ENCODE results near the gene NUP98.

Gene NUP98

DNA sequence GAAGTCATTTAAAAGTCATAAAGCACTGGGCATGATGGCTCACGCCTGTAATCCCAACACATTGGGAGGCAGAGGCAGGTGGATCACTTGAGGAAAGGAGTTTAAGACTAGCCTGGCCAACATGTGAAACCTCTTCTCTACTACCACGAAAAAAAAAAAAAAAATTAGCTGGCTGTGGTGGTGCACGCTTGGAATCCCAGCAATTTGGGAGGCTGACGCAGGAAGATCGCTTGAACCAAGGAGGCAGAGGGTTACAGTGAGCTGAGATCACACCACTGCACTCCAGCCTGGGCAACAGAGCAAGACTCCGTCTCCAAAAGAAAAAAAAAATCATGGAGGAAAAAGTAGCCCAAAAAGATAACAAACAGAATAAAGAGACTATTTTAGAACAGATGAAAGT, 42.2 kb downstream of the NUP98 start:
- TF ChIP-seq, protein P1, sequence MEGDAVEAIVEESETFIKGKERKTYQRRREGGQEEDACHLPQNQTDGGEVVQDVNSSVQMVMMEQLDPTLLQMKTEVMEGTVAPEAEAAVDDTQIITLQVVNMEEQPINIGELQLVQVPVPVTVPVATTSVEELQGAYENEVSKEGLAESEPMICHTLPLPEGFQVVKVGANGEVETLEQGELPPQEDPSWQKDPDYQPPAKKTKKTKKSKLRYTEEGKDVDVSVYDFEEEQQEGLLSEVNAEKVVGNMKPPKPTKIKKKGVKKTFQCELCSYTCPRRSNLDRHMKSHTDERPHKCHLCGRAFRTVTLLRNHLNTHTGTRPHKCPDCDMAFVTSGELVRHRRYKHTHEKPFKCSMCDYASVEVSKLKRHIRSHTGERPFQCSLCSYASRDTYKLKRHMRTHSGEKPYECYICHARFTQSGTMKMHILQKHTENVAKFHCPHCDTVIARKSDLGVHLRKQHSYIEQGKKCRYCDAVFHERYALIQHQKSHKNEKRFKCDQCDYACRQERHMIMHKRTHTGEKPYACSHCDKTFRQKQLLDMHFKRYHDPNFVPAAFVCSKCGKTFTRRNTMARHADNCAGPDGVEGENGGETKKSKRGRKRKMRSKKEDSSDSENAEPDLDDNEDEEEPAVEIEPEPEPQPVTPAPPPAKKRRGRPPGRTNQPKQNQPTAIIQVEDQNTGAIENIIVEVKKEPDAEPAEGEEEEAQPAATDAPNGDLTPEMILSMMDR (conservative IDR thresholded peaks at IDR 0.05; ENCODE audit: low read depth), result no peak
- H3K27ac ChIP-seq, result no peak overlapping the region
- CTCF ChIA-PET, result interaction anchor here (0.6 kb wide), 1 partner anchor 99 kb away, joined by 3 read pairs; no protein-coding TSS in a partner anchor
- no peak for DNase-seq (ENCODE audit: low spot score)
- POLR2A ChIA-PET (ENCODE audit: low non-redundant PET), result no interaction called here

DNA sequence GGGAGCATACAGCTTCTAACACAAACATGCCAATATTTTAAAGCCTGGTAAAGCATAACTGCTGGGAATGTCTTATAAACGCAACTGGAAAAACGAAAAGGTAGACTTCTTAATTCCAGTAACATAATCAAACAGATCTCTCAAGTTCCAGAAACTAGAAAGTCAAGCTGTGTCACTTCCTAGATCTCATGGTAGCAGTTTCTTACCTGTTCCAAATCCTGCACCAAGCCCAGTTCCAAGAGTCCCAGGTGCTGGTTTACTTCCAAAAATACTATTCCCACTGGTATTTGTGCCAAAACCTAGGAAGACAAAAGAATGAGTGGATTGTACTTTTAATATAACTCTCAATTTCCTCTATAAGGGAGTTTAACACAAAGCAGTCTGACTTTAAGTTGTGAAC, 44.2 kb downstream of the NUP98 start:
- ChIA-PET CTCF (no interaction called here), POLR2A (ENCODE audit: low non-redundant PET) (no interaction called here)

DNA sequence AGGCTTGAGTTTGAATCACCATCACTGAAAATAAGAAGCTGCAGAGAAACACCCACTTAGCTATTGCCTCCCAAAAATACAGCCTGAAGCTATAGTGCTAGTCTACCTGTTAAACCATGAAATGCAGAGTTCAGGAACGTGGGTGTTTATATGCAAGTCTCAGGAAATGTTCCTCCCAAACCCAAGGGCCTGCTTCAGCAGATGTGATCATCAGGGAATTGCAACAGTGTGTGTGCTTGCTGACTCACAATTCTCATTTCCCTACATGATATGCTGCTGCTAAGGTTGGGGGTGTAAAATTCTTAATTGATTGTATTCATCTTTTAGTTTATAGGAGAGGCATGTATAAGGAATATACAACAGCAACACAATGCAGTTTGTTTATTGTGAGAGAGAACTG, 49.6 kb downstream of the NUP98 start:
- CTCF ChIA-PET, result no interaction called here
- POLR2A ChIA-PET (ENCODE audit: low non-redundant PET), result no interaction called here

More for the DNA sequence above, 44.2 kb downstream of the NUP98 start:
- no peak overlapping the region for H3K27ac ChIP-seq
- DNase-seq (ENCODE audit: low spot score), result no peak
- TF ChIP-seq, protein P1 (conservative IDR thresholded peaks at IDR 0.05; ENCODE audit: low read depth), result no peak

DNA sequence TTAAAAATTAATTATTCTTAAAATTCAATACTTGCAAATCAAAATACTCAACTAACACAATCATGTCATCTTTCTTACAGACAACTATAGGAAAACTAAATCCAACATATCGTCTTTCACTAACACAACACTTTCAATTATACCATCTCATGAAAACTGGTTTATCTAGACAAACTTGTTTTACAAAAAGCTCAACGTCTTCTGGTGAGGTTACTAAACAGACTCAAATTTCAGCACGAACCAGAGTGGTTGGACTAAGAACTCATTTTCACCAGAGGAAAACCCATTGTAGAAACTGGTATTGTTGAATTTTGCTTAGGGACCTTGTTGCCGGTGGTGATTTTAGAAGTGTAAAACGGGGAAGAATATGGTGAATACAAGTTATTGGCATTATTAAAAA, 52.2 kb downstream of the NUP98 start:
- CTCF ChIA-PET, result interaction anchor here (0.6 kb wide), 1 partner anchor 69 kb away, joined by 3 read pairs; no protein-coding TSS in a partner anchor

More for the DNA sequence above, 49.6 kb downstream of the NUP98 start:
- DNase-seq (ENCODE audit: low spot score), result peak; percentile 75
- H3K27ac ChIP-seq, result no peak overlapping the region
- TF ChIP-seq, protein P1 (conservative IDR thresholded peaks at IDR 0.05; ENCODE audit: low read depth), result no peak

DNA sequence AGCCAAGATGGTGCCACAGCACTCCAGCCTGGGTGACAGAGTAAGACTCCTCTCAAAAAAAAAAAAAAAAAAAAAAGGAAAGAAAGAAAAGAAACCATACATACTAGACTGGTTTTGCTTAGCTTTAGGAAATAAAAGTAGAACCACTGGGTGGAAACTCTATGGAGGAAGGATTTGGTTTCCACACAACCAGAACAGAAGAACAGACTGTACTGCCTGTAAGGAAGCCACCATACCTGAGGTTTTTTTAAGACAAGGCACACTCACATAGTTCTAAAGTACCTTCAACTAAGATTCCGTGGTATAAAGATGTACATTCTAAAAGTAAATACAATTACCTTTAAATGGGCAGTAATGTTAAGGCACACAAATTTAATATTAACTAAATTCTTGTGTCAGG, 58.6 kb downstream of the NUP98 start:
- CTCF ChIA-PET, result interaction anchor here (0.6 to 0.7 kb wide), 2 partner anchors 69 to 102 kb away, joined by 3 read pairs; partner anchors contain the start of gene RHOG
- TF ChIP-seq, protein P1 (conservative IDR thresholded peaks at IDR 0.05; ENCODE audit: low read depth), result no peak
- POLR2A ChIA-PET (ENCODE audit: low non-redundant PET), result no interaction called here
- DNase-seq (ENCODE audit: low spot score), result no peak
- no peak overlapping the region for H3K27ac ChIP-seq

More for the DNA sequence above, 52.2 kb downstream of the NUP98 start:
- POLR2A ChIA-PET (ENCODE audit: low non-redundant PET), result no interaction called here
- DNase-seq (ENCODE audit: low spot score), result peak; percentile 50
- TF ChIP-seq, protein P1 (conservative IDR thresholded peaks at IDR 0.05; ENCODE audit: low read depth), result no peak
- H3K27ac ChIP-seq, result no peak overlapping the region

DNA sequence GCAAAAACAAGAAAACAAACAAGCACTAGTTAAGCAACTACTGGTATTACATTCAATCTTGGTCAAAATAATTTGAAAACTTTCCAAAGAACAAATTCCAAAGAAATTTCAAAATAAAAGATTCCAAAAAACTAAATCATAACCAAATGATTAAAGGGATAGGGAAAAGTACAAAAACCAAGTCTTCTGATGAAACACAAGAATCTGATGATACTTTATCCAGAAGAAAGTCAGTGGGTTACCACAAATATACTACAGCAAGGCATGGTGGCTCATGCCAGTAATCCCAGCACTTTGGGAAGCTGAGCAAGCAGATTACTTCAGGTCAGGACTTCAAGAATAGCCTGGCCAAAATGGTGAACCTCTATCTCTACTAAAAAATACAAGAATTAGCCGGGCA, 59.1 kb downstream of the NUP98 start:
- POLR2A ChIA-PET (ENCODE audit: low non-redundant PET), result no interaction called here
- DNase-seq (ENCODE audit: low spot score), result no peak
- CTCF ChIA-PET, result no interaction called here
- TF ChIP-seq, protein P1 (conservative IDR thresholded peaks at IDR 0.05; ENCODE audit: low read depth), result no peak
- H3K27ac ChIP-seq, result no peak overlapping the region
